Measurements from ENCODE around the gene LIPT1.

DNA sequence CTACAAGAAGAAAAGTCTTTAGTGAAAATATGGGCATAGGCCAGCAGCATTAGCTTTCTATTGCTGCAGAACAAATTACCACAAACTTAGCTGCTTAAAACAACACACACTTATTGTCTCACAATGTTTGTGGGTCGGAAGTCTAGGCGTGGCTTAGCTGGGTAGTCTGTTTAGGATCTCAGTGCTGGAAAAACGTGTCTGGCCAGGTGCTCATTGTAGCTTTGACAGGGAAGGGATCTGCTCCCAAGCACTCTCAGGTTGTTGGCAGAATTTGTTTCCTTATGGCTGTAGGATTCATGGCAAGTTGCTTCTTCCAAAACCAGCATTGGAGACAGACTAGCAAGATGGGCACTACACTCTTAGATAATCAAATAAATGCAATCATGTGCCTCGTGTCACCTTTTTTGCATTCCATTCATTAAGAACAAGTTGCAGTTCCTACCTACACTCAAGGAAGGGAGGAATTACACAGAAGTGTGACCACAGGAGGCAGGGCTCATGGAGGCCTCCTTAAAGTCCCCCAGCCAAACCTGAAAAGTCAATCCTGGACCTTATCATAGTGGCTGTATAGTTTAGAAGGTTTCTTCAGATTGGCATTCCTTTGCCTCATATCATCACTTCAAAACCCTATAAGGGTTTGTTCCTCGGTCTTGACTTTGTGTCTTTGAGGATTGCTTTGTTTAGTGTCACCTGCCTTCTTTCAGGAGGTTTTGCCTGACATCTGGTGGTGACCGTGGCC is 43.5 kb downstream of the LIPT1 start:
- no peak for TF ChIP-seq EZH2 (IDR thresholded peaks at IDR 0.05)
- TF ChIP-seq POLR2AphosphoS5 (IDR thresholded peaks at IDR 0.05; ENCODE audit: borderline replicate concordance, low read depth, low read length) = no peak
- no peak for TF ChIP-seq FOXP2 (optimal IDR thresholded peaks at IDR 0.05; ENCODE audit: control extremely low read depth, extremely low read length, insufficient read depth)
